HG02623 (cell line): Measurements from ENCODE around the gene RGL1.

Source experiments
- ATAC-seq: cut with Tn5 transposase; IDR thresholded peaks from one replicate; pipeline ENCODE4 v1.9.1; 2021; ENCODE audit warnings: moderate library complexity; ENCODE audit not compliant: unreplicated experiment

RGL1 gene

GRCh38 chr1:183945428-183946319 lies 140.8 kb downstream of the RGL1 start:
- no peak for ATAC-seq

DNA sequence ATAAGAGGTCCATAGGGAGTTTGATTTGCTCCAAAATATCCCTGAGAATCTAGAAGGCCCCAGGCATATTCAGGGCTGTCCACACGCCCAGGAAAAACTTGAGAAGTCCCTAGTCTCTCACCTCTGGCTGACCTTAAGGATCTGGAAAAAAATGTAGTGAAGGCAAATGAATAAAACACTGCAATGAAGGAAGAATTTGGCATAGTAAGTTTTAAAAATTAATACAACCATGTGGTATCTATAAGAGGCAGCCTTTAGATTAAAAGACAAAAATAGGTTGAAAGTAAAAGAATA lies 141.3 kb downstream of the RGL1 start:
- ATAC-seq: no peak

GRCh38 chr1:183947988-183948387 lies 143.1 kb downstream of the RGL1 start:
- no peak for ATAC-seq

DNA sequence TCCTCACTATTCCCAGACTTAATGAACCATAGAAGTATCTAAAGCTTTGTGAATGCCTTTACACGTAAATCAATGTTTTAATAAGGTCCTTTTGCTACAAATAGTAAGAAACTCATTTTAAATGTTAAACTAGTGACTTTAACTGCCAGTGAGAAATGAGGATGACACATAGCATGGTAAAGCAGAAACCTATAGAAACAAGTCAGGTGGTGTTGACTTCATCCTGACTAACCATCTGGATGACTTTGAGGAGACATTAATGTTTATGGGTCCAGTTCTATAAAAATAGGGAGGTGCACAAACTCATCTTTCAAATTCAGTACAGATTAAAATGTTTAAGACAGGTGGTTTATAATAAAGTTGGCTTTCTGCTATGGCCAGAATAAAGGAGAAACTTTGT lies 147.2 kb downstream of the RGL1 start:
- no peak for ATAC-seq

GRCh38 chr1:183953031-183953430 lies 148.1 kb downstream of the RGL1 start:
- ATAC-seq: no peak

GRCh38 chr1:183954496-183954895 lies 149.6 kb downstream of the RGL1 start:
- no peak for ATAC-seq

- peak; percentile 99 for ATAC-seq
Observed at GRCh38 chr1:183956559-183957188, 151.8 kb downstream of the RGL1 start.

GRCh38 chr1:183957216-183957830 lies 152.4 kb downstream of the RGL1 start:
- no peak for ATAC-seq

DNA sequence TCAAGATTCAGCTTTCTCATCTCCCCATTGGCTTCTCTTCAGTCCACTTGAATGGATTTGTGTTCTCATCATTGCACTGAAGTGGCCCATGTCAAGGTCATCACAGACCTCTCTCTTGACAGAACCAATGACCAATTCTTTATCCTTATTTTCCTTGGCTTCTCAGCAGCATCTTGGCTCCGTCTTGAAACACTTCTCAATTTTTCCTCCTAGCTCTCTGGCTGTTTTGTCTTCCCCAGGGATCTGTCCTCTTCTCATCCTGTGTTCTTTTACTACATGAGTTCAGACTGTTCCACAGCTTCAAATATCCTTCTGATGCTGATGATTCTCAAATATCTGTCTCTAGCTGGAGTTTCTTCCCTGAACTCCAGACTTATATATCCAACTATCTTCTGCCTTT lies 154.0 kb downstream of the RGL1 start:
- no peak for ATAC-seq

- ATAC-seq: no peak
Observed at GRCh38 chr1:183961132-183961531, 156.2 kb downstream of the RGL1 start.

DNA sequence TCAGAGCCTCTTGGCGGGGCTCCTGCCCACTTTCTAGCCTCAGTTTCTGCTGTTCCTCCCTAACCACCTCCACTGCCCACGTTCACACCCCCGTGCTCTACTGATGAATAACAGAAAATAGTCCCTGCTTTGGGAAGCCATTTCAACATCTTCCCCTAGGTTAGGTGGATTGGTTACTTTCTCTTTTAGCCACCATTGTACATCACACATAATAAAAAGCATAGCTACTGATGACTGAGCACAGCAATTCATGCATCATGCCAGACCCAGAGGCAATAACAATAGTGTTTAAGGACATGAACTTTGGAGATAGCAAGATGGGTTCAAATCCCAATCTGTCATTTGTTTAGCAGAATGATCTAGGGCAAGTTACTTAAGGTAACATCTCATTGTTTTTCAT lies 158.0 kb downstream of the RGL1 start:
- no peak for ATAC-seq

GRCh38 chr1:183965726-183966125 lies 160.8 kb downstream of the RGL1 start:
- no peak for ATAC-seq

DNA sequence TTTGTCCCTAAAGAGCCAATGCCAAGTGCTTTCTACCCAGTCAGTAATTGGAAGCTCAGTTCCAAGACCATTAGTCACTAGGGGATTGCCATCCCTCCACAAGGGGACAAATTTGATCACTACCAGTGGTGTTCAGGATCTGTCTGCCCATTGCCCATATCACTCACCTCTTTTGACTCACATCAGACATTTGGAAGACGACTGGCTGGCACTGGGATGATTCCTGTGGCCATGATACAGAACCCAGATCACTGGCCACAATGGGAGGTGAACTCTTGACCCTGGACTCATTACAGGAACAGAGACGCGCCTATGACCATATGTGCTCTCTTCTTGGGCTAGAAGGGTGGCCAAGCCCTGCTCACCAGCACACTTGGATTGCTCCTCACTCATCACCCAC lies 161.6 kb downstream of the RGL1 start:
- no peak for ATAC-seq

DNA sequence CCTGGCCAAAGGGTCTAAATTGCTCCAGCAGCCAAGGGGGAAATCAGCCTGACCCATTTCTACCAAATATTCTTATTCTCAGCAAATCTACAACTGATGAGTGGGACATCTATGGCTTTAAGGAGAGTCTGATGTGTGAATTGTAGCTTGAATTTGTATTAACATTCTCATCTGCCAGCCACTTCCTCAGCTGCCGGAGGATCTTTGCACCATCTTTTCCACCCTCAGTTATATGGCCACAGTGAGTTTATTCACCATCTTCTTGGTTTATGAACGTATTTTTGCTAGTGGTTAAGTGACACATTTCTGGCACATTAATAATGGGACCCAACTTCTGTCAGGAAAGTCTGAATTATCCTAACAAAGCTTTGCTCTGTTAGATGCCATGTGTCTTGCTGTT lies 163.0 kb downstream of the RGL1 start:
- no peak for ATAC-seq

- ATAC-seq: no peak
Observed at GRCh38 chr1:183968386-183968785, 163.5 kb downstream of the RGL1 start.

- no peak for ATAC-seq
Observed at GRCh38 chr1:183970516-183971300, 165.8 kb downstream of the RGL1 start.

DNA sequence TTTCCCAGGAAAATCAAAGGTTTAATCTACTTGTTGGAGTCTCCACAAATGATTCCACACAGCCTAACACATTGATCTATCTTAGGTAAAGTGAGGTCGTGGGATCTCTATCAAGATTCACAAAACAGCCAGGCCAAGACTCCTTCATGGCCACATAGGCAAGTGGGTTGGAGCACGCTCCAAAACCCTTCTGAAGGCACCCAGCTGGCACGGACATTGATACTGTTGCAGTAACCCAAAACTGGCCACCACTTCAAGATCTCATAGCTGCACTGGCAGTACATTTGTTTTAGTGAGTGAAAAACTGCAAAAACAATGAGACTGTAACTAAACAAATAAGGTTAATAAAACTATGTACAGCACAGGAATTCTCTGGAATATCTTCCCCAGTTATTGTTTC lies 170.7 kb downstream of the RGL1 start:
- no peak for ATAC-seq

DNA sequence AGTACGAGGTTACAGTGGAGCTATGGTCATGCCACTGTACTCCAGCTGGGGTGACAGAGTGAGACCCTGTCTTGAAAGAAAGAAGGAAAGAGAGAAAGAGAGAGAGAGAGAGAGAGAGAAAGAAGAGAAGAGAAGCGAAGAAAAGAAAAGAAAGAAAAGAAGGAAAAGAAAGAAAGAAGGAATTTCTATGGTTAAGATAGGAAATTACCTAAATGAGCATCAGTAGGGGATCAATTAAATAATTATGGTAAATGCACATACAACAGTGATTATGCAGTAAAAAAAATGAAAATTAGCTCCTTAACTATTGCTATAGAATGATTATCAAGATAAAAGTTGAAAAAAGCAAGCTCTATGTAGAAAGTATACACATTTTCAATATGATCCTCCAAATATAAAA lies 172.8 kb downstream of the RGL1 start:
- no peak for ATAC-seq
